ENCODE measurements around the gene KCNH1.

DNA sequence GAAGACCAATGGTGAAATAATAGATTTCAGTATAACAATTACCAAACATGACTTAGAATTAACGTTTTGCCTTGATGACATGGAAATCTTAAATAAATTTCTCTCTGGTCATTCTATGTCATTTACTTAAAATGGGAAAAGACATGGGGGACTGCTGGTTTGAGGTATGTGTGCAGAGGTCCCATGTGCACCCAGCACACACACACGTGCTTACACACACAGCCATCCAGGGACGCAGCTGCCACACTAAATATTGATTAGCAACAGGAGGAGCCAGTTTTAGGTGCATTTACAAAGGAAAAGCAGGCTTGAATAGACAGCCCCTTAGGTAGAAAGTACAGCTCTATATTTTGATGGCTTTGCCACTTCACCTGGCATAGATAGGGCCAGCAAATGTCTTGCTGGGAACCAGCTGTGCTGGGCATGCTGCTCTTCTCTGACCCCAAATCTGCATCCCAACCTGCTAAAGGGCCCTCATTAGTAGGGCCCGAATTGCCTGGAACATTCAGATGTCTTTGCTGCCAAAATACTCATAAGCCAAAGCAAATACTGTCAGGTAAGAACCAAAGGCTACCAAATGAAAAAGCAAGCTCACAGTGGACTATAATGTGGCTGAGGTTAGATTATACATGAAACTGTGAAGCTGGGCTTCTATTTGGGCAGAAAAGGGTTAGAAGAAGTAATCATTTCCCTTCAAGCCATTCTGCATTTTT is 405.4 kb downstream of the KCNH1 start:
- TF ChIP-seq, protein P1, sequence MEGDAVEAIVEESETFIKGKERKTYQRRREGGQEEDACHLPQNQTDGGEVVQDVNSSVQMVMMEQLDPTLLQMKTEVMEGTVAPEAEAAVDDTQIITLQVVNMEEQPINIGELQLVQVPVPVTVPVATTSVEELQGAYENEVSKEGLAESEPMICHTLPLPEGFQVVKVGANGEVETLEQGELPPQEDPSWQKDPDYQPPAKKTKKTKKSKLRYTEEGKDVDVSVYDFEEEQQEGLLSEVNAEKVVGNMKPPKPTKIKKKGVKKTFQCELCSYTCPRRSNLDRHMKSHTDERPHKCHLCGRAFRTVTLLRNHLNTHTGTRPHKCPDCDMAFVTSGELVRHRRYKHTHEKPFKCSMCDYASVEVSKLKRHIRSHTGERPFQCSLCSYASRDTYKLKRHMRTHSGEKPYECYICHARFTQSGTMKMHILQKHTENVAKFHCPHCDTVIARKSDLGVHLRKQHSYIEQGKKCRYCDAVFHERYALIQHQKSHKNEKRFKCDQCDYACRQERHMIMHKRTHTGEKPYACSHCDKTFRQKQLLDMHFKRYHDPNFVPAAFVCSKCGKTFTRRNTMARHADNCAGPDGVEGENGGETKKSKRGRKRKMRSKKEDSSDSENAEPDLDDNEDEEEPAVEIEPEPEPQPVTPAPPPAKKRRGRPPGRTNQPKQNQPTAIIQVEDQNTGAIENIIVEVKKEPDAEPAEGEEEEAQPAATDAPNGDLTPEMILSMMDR (IDR thresholded peaks at IDR 0.05; ENCODE audit: insufficient read depth, low read depth, low read length), result no peak
- no peak for TF ChIP-seq EZH2 (IDR thresholded peaks at IDR 0.05; ENCODE audit: insufficient read depth, low read length)

Measured in astrocyte (in vitro differentiated cells and primary cell).